Activated gamma-delta T cell treated with anti-CD3 and anti-CD28 coated beads, Interleukin-2, amount 50 U/mL, for 16 hours (primary cell): Measurements from ENCODE around the gene PRAMEF8.
"Not testable (repeated sequence)": the region's sequence is repeated elsewhere in the genome, so short reads cannot be mapped to it uniquely, and the experiment has no call there.

Experiments used
- DNase-seq: peaks from one replicate; pipeline ENCODE4 v3.0.0-alpha.2; 2020; ENCODE audit warnings: low read depth

Gene PRAMEF8

GRCh38 chr1:13285037-13285436 lies at the start of gene PRAMEF8:
TSS of gene PRAMEF8 (minus strand) at chr1:13285137. CDS start at chr1:13284091, 1,046 bp downstream.
- DNase-seq: not testable (repeated sequence)

GRCh38 chr1:13315281-13315680 lies 30.3 kb upstream of the PRAMEF8 start, which contains the start of gene PRAMEF15:
TSS of gene PRAMEF15 (plus strand) at chr1:13315581. CDS start at chr1:13318408, 2,827 bp downstream.
- DNase-seq: not testable (repeated sequence)

- DNase-seq: not testable (repeated sequence)
These were observed 18.3 kb upstream of the PRAMEF8 start, which contains the start of gene PRAMEF33 for GRCh38 chr1:13303239-13303638. TSS of gene PRAMEF33 (plus strand) at chr1:13303539. CDS start at chr1:13305955, 2,416 bp downstream.

- not testable (repeated sequence) for DNase-seq
These were observed 17.3 kb upstream of the PRAMEF8 start for GRCh38 chr1:13302197-13302596.

- not testable (repeated sequence) for DNase-seq
These were observed 13.8 kb upstream of the PRAMEF8 start for GRCh38 chr1:13298699-13299098.

GRCh38 chr1:13297216-13297931 lies 12.4 kb upstream of the PRAMEF8 start:
- DNase-seq: not testable (repeated sequence)

GRCh38 chr1:13289030-13289429 lies 4.1 kb upstream of the PRAMEF8 start:
- DNase-seq: not testable (repeated sequence)

GRCh38 chr1:13279617-13280016 lies 5.3 kb downstream of the PRAMEF8 start:
- DNase-seq: not testable (repeated sequence)

GRCh38 chr1:13277016-13277415 lies 7.9 kb downstream of the PRAMEF8 start:
- not testable (repeated sequence) for DNase-seq

GRCh38 chr1:13265124-13265523 lies 19.8 kb downstream of the PRAMEF8 start:
- not testable (repeated sequence) for DNase-seq

GRCh38 chr1:13253898-13254297 lies 31.0 kb downstream of the PRAMEF8 start, which contains the start of gene PRAMEF5:
TSS of gene PRAMEF5 (plus strand) at chr1:13254198. CDS start at chr1:13259269, 5,071 bp downstream.
- DNase-seq: not testable (repeated sequence)

- DNase-seq: not testable (repeated sequence)
These were observed 37.8 kb downstream of the PRAMEF8 start for GRCh38 chr1:13247122-13247521.

GRCh38 chr1:13246554-13246871 lies 38.4 kb downstream of the PRAMEF8 start:
- DNase-seq: not testable (repeated sequence)

- not testable (repeated sequence) for DNase-seq
These were observed 38.9 kb downstream of the PRAMEF8 start for GRCh38 chr1:13245841-13246553.

- not testable (repeated sequence) for DNase-seq
These were observed 41.2 kb downstream of the PRAMEF8 start for GRCh38 chr1:13243536-13244263.

GRCh38 chr1:13239633-13240032 lies 45.3 kb downstream of the PRAMEF8 start:
- DNase-seq: not testable (repeated sequence)

- DNase-seq: not testable (repeated sequence)
These were observed 47.4 kb downstream of the PRAMEF8 start for GRCh38 chr1:13237572-13237971.

- DNase-seq: not testable (repeated sequence)
These were observed 50.9 kb downstream of the PRAMEF8 start for GRCh38 chr1:13234057-13234456.

- DNase-seq: not testable (repeated sequence)
These were observed 52.9 kb downstream of the PRAMEF8 start for GRCh38 chr1:13232056-13232455.
